ENCODE measurements around the gene KCTD6. TPM values are rescaled to one million over a fixed set of nuclear protein-coding genes. Genes with fewer than 3 reads are reported as not detected.

Gene KCTD6
- total RNA-seq, 4 donors from 2014 or later, result 13.1 to 17.8 (median 16.3) TPM

- Histone ChIP-seq H3K4me1 (peaks cover 0 to 6% (median 0%) of the 10 kb centered on the region in 3 donors), H3K36me3 (no peaks in the 10 kb centered on the region), H3K27ac (no peak overlapping the region), H3K27me3 (no peaks in the 10 kb centered on the region), H3K9me3 (peaks cover 0 to 3% (median 0%) of the 10 kb centered on the region in 3 donors), H3K4me3 (no peak overlapping the region)
- 87 to 91% methylated on average over 3 of the region's 3 CpGs for WGBS, 2 donors (ENCODE audit: low coverage in 1 of 2)
- ATAC-seq, result no peak
- TF ChIP-seq POLR2AphosphoS5 (IDR thresholded peaks at IDR 0.05) (no peak), POLR2A (IDR thresholded peaks at IDR 0.05) (no peak), CTCF (IDR thresholded peaks at IDR 0.05) (no peak), EP300 (IDR thresholded peaks at IDR 0.05) (no peak)
Measured at GRCh38 chr3:58484722-58485069, 7.2 kb upstream of the KCTD6 start.

GRCh38 chr3:58485801-58486435 is 6.0 kb upstream of the KCTD6 start:
- Histone ChIP-seq H3K4me3 (no peak overlapping the region), H3K9me3 (no peaks in the 10 kb centered on the region), H3K27me3 (no peaks in the 10 kb centered on the region), H3K4me1 (peaks cover 0 to 9% (median 2%) of the 10 kb centered on the region in 3 donors), H3K27ac (no peak overlapping the region), H3K36me3 (no peaks in the 10 kb centered on the region)
- no peak for ATAC-seq
- 69 to 79% methylated on average over 3 of the region's 6 CpGs for WGBS, 2 donors (ENCODE audit: low coverage in 1 of 2)
- no peak for TF ChIP-seq POLR2A (IDR thresholded peaks at IDR 0.05)
- no peak for TF ChIP-seq CTCF (IDR thresholded peaks at IDR 0.05)
- no peak for TF ChIP-seq POLR2AphosphoS5 (IDR thresholded peaks at IDR 0.05)
- TF ChIP-seq EP300 (IDR thresholded peaks at IDR 0.05), result no peak

- no peaks in the 10 kb centered on the region for H3K27me3 ChIP-seq
- 33 to 62% methylated on average over 10 to 11 of the region's 18 CpGs for WGBS, 2 donors (ENCODE audit: low coverage in 1 of 2)
- no peaks in the 10 kb centered on the region for H3K9me3 ChIP-seq
- no peak overlapping the region for H3K27ac ChIP-seq
- TF ChIP-seq POLR2A (IDR thresholded peaks at IDR 0.05) (no peak), POLR2AphosphoS5 (IDR thresholded peaks at IDR 0.05) (no peak), CTCF (IDR thresholded peaks at IDR 0.05) (no peak), EP300 (IDR thresholded peaks at IDR 0.05) (no peak)
- peaks cover 0 to 16% (median 6%) of the 10 kb centered on the region in 3 donors for H3K4me1 ChIP-seq
- no peaks in the 10 kb centered on the region for H3K36me3 ChIP-seq
- H3K4me3 ChIP-seq, result no peak overlapping the region
- ATAC-seq, result no peak
Measured at GRCh38 chr3:58487140-58487886, 4.6 kb upstream of the KCTD6 start.

GRCh38 chr3:58488967-58489366 is 2.9 kb upstream of the KCTD6 start:
- Histone ChIP-seq H3K9me3 (no peaks in the 10 kb centered on the region), H3K27me3 (no peaks in the 10 kb centered on the region), H3K4me1 (peaks cover 3 to 30% (median 11%) of the 10 kb centered on the region in 3 donors), H3K27ac (no peak overlapping the region), H3K4me3 (no peak overlapping the region), H3K36me3 (no peaks in the 10 kb centered on the region)
- TF ChIP-seq POLR2A (IDR thresholded peaks at IDR 0.05) (no peak), POLR2AphosphoS5 (IDR thresholded peaks at IDR 0.05) (no peak), CTCF (IDR thresholded peaks at IDR 0.05) (no peak), EP300 (IDR thresholded peaks at IDR 0.05) (no peak)
- WGBS, 2 donors (ENCODE audit: low coverage in 1 of 2), result no CpG with 5 or more reads among the region's 2 CpGs
- ATAC-seq, result no peak

Data from gastroesophageal sphincter (tissue), 4 donors.